Skeletal muscle cell (primary cell): ENCODE data around the gene PITHD1.
"Not testable (repeated sequence)": the region's sequence is repeated elsewhere in the genome, so short reads cannot be mapped to it uniquely, and the experiment has no call there.

Experiments
- DNase-seq: peaks from one replicate; pipeline ENCODE4 v3.0.0-alpha.2; 2010; ENCODE audit warnings: low read depth
- H3K4me3 ChIP-seq: 2 replicates; pipeline ENCODE4 v1.5.1; 2011; ENCODE audit warnings: low read depth, mild to moderate bottlenecking, control low read depth, low read length, moderate library complexity

Gene PITHD1, protein sequence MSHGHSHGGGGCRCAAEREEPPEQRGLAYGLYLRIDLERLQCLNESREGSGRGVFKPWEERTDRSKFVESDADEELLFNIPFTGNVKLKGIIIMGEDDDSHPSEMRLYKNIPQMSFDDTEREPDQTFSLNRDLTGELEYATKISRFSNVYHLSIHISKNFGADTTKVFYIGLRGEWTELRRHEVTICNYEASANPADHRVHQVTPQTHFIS

DNA sequence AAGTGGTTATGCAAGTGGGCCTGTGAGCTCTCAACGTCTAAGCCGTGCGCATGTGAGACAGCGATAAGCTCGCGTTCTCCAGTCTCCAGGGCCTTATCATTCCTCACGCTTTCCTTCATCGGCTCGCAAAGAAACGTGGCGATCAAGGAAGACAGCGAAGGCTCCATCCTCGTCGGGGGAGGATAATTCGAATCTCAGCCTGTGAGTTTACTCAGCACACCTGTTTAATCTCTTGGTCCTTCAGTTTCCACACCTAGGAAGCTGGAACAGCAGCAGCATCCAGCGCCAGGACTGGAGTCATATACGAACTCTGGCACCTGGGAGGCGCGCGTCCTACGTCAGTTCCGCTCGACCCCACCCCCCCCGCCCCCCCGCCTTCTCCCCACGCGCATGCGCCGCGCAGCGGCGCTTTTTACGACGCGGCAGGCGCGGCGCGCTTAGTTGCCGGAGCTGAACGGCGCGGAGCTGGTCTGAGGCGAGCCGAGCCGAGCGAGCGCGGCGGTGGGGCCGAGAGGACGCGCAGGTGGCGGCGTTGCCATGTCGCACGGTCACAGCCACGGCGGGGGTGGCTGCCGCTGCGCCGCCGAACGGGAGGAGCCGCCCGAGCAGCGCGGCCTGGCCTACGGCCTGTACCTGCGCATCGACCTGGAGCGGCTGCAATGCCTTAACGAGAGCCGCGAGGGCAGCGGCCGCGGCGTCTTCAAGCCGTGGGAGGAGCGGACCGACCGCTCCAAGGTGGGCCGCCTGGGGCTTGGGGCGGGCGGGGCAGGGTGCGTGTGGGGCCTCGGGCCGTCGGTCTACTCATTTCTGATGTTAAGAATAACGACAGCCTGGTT, at the start of gene PITHD1:
Gene PITHD1 (plus strand): TSS at position 440 of the 836 bp plus-strand sequence. CDS start 98 bp downstream, at position 538.
- H3K4me3 ChIP-seq: peak within 1 kb of the TSS; percentile 73
- no peak for DNase-seq

DNA sequence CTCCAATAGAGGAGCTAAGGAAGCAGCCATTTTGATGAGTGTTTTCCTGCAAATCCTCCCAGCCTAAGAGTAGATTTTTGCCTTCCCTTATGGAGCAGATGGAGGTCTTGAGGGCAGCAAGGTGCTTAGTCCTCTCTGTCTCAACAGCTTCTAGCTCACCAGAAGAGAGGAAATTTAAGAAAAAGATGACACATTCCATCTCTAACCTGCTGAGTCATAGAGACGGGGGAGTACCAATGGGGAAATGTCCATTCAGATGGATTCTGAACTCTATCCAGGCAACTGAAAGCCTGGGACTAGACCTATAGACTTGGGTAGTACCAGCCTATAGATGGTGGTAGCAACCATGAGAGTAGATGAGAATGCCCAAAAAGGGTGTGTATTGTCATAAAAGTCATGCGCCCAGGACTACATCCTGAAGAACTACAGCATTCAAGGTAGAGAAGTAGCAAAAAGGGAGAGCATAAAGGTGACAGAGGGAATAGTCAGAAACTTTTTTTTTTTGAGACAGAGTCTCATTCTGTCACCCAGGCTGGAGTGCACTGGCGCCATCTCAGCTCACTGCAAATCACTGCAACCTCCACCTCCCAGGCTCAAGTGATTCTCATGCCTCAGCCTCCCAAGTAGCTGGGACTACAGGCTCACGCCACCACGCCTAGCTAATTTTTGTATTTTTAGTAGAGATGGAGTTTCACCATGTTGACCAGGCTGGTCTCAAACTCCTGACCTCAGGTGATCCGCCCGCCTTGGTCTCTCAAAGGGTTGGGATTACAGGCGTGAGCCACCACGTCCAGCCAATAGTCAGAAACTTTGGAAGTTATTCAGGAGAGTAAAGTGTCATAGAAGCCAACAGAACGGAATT, 45.6 kb upstream of the PITHD1 start:
- no peak overlapping the region for H3K4me3 ChIP-seq
- no peak for DNase-seq

DNA sequence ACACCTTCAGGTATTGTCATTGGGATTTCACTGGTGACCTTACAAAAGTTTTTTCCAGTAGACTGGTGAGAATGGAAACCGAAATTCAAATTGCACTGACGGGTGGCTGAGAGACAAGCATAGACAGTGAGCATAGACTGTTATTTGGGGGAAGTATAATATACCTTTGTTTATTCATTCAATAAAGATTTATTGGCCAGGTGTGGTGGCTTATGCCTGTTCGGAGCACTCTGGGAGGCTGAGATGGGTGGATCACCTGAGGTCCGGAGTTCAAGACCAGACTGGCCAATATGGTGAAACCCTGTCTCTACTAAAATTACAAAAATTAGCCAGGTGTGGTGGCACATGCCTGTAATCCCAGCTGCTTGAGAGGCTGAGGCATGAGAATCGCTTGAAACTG, 44.9 kb upstream of the PITHD1 start:
- not testable (repeated sequence) for H3K4me3 ChIP-seq, DNase-seq

DNA sequence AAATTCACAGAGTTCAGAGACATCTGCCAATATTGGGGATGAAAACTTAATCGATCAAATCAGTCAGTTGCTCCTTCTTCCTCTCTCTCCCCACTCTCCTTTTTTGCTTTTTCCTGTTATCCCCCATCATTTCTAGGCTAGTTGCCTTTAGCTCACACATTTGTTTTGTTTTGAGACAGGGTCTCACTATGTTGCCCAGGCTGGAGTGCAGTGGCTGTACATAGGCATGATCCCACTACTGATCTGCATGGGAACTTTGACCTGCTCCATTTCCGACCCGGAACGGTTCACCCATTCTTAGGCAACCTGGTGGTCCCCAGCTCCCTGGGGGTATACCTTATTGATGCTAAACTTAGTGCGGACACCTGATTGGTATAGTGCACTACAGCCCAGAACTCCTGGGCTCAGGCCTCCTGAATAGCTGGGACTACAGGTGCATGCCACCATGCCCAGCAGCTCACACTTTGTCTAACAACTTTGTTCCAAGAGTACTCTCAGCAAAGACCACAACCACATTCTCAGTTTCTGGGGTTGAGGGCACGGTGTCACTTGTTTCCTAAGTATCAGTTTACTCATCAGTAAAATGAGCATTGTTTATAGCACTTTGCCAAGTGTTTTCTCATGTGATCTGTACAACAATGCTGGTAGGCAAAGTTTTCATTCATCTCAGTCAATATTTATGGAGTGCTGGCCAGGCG, 41.6 kb upstream of the PITHD1 start:
- H3K4me3 ChIP-seq: no peak overlapping the region
- no peak for DNase-seq

DNA sequence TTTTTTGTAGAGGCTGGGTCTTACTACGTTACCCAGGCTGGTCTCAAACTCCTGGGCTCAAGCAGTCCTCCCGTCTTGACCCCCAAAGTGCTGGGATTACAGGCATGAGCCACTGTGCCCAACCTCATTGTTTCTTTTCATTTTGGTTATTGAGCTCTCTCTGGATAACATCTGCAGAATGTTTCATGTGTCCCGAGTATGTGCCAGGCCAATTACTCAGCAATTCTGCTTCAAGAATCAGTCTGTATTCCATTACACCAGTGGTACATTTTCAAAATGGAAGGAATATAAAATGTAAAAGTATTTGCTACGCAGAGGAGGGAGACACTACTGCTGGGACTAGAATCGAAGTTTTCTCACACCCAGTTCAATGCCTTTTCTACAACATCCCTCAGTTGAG, 36.6 kb upstream of the PITHD1 start:
- no peak overlapping the region for H3K4me3 ChIP-seq
- DNase-seq: no peak

DNA sequence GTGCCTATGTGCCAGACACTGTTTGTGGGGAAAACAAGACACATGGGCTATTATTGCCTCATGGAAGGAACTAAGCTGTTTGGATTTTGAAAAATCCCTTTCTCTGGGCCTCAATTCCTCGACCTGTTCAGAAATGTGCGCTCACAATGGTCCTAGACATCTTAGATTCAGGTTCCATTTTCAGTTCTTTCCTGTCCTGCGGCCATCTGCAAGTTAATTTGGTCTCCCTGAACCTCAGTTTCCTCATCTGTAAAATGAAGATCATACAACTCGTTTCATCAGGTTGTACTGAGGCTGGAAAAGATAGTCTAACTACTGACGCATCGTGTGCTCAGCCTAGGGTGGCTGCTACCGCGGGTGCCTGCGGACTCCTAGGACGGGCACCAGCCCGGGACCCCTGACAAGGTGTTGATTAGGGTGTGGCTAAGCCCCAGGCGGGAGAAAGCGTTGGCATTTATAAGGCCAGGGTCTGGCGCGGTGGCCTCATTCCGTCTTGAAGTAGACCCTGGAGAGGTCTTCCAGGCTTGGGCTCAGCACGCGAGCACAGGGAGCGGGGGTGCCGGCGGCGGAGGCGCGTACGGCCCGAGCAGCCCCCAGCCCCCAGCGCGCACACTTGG, 35.4 kb upstream of the PITHD1 start:
- DNase-seq: no peak
- peak overlapping the region; percentile 84 for H3K4me3 ChIP-seq

DNA sequence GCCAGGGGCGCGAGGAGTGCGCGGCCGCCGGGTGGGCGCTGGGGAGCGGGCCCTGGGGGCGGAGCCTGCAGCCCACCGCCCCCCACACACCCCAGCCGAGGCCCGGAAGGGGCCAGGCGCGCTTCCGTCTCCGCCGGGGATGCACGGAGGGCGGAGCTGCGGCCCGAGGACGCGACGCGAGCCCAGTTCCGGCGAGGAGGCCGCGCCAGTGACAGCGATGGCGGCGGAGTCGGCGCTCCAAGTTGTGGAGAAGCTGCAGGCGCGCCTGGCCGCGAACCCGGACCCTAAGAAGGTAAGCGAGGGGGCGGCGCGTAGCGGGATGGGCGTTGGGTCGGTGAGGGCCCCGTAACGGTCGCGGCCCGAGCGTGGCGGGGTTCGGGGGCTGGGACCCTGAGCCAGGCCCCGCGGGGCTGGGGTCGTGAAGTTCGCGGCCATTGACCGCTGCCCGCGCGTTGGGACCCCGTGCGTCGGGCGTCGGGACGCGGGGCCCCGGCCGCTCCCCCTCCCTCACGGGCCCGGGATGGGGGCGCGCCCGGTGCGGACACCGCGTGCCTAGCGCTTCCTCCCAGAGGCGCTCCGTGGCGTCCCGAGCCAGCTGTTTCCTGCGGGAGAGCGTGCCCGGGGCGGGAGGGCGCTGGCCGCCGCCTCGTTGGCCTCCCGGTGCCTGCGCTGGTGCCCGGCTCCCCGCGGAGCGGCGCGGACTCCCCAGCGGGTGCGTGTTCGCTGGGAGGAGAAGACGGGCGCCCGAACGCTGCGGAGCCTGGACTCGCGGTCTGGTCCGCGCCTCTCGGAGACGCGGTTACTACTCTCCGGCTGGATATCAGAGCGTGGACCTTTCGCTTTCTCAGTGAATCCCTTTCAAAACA, 34.7 kb upstream of the PITHD1 start, which contains the start of gene ELOA:
Gene ELOA (plus strand): TSS at position 185 of the 866 bp plus-strand sequence. CDS start 33 bp downstream, at position 218.
- peak within 1 kb of the TSS; percentile 84 for H3K4me3 ChIP-seq
- no peak for DNase-seq

DNA sequence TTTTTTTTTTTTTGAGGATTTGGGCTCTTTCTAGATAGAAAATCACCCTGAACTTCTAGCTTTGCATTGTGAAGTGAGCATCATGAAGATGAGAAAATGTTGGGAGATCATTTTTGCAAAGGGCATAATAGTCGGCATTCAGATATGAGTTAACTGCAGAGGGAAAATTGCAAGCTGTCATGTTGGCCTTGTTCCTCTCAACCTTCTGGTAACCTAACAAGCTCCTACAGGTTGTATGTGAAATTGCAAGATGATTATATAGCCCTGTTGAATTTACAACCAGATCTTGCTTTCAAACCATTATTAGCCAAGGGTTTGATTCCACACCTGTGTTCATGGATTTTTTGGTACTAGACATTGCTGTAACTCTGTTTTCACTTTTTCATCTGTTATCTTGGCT, 32.7 kb upstream of the PITHD1 start:
- H3K4me3 ChIP-seq: no peak overlapping the region
- no peak for DNase-seq

DNA sequence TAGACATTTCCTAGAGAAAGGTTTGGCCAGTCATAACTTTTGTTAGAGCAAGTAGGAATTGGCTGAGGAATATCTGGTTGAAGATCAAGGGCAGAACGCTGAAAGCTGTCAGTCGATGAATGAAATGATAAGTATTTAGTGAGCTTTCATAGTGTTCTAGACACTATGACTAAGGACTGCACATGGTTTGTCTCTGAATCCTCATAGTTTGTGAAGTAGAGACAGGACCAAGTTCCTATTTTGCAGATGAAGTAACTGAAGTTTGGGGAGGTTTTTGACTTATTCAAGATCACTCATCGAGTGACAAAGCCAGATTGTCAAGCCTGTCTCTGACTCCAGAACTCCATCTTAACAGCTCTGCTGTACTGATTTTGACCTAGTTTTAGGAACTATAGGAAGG, 30.2 kb upstream of the PITHD1 start:
- no peak for DNase-seq

DNA sequence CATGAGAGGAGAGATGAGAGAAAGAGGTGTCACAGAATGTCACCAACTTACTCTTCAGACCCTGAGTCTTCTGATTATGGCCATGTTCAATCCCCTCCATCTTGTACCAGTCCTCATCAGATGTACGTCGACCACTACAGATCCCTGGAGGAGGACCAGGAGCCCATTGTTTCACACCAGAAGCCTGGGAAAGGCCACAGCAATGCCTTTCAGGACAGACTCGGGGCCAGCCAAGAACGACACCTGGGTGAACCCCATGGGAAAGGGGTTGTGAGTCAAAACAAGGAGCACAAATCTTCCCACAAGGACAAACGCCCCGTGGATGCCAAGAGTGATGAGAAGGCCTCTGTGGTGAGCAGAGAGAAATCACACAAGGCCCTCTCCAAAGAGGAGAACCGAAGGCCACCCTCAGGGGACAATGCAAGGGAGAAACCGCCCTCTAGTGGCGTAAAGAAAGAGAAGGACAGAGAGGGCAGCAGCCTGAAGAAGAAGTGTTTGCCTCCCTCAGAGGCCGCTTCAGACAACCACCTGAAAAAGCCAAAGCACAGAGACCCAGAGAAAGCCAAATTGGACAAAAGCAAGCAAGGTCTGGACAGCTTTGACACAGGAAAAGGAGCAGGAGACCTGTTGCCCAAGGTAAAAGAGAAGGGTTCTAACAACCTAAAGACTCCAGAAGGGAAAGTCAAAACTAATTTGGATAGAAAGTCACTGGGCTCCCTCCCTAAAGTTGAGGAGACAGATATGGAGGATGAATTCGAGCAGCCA, 27.0 kb upstream of the PITHD1 start:
- H3K4me3 ChIP-seq: no peak overlapping the region
- DNase-seq: peak; percentile 14

More for the DNA sequence above, 30.2 kb upstream of the PITHD1 start:
- H3K4me3 ChIP-seq: no peak overlapping the region

DNA sequence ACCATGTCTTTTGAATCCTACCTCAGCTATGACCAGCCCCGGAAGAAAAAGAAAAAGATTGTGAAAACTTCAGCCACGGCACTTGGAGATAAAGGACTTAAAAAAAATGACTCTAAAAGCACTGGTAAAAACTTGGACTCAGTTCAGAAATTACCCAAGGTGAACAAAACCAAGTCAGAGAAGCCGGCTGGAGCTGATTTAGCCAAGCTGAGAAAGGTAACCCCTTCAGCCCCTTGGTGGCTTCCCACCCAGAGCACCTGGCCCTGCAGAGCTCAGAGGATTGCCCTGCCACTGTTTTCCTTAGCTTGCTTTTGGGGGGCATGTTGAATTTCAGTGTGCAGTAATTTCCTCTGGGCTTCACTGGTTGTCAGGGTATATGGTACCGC, 26.4 kb upstream of the PITHD1 start:
- DNase-seq: no peak
- H3K4me3 ChIP-seq: no peak overlapping the region

DNA sequence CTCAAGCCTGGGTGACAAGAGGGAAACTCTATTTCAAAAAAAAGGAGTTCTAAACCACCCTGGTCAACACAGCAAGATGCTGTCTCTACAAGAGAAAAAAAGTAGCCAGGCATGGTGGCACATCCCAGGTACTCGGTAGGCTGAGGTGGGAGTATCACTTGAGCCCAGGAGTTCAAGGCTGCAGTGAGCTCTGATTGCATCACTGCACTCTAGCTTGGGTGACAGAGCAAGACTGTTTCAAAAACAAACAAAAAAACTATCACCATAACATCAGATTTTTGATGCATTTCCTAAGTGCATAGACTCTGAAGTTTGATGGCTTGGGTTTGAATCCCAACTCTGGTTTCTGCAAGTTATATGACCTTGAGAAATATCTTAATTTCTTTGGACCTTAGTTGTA, 25.3 kb upstream of the PITHD1 start:
- no peak for DNase-seq
- no peak overlapping the region for H3K4me3 ChIP-seq

DNA sequence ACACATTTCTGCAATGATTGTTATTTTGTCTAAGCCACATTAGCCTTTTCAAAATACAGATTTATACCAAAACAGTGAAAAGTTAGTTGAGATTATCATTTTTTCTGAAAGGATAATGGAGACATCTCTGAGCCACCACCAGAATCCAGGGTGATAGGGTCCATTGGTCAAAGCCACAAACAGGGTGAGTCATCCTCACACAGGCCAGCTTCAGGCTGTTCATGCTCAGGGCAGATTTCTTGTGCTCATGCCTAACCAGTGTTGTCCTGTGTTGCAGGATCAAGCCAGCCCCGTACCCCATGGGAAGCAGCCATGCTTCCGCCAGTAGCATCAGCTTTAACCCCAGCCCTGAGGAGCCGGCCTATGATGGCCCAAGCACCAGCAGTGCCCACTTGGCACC, 21.5 kb upstream of the PITHD1 start:
- no peak overlapping the region for H3K4me3 ChIP-seq
- DNase-seq: no peak

DNA sequence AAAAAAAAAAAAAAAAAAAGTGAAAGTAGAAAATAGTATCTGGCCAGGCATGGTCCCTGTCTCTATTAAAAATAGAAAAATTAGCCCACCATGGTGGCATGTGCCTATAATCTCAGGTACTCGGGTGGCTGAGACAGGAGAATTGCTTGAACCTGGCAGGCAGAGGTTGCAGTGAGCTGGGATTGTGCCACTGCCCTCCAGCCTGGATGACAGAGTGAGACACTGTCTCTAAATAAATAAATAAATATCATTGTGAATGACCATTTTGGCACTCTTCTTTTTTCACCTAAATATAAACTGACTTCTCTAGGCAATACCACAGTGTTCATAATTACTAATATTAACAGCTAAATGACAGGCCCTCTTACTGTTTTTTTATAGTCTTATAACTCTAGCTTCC, 20.4 kb upstream of the PITHD1 start:
- H3K4me3 ChIP-seq: no peak overlapping the region
- DNase-seq: no peak

DNA sequence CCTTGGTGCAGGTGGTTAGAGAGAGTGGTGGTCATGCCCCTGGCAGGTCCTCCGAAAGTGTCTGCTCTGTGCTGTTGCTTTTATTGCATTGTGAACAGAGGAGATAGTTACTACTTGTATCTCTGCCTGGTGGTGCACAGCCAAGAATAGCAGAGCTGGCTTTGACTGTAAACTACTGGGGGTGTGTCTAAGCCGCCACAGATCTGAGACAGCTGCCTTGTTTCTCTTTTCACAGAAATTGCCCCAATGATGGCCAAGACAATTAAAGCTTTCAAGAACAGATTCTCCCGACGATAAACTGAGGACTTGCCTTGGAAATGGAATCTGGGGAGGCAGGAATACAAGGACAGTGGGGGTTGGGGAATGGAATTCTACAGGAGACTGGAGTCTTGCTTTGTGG, 18.9 kb upstream of the PITHD1 start:
- DNase-seq: no peak
- H3K4me3 ChIP-seq: no peak overlapping the region

DNA sequence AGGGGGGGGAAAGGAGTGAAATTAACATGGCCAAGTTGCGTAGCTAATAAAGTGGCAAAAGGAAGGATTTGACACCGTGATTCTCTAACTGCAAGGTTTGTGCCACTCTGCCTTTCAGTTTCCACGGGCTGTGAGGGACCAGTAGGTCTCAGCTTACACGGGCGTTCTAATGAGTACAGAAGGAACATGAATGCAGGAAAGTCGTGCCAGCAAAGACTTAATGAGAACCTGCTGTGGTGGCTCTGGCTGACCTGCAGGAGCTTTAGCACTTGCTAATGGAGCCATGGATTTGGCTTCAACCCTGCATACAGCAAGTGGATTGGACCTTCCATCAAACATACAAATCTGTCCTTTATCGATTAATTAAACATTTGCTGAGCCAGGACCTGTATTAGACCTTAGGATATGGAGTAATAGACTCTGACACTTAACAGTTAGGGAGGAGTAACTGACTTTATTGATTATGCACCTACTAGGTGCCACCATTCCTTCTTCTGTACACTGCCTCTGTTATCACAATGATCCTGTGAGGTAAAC, 15.1 kb upstream of the PITHD1 start:
- no peak for DNase-seq

DNA sequence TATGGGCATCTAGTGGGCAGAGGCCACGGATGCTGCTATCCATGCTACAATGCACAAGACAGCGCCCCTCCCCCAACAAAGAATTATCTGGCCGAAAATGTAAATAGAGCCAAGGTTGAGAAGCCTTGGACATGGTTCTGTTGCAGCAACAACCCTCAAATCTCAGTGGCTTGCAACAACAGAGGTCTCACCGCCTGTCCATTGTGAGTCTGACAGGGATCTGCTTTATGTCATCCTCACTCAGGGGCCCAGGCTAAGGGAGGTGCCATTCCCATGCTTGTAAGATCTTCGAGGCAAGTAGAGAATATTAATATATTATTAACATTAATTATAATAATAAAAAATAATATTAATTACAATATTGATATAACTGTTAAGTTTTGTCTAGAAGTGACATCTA, 9.5 kb upstream of the PITHD1 start:
- DNase-seq: no peak
- H3K4me3 ChIP-seq: no peak overlapping the region

More for the DNA sequence above, 15.1 kb upstream of the PITHD1 start:
- H3K4me3 ChIP-seq: no peak overlapping the region
